Ascending aorta (tissue), 2 donors: ENCODE data around the gene TAMM41. TPM values are rescaled to one million over a fixed set of nuclear protein-coding genes. Genes with fewer than 3 reads are reported as not detected.
"Not testable (repeated sequence)": the region's sequence is repeated elsewhere in the genome, so short reads cannot be mapped to it uniquely, and the experiment has no call there.

Experiments
- DNase-seq, 2 donors: peaks; one replicate each; pipeline ENCODE4 v3.0.0-alpha.2; 2019; ENCODE audit warnings: low spot score in 2 of 2
- H3K27ac ChIP-seq, 2 donors: fragments of 200-600 bp; sonication (generic); one replicate each; pipeline ENCODE4 v1.5.1; 2016 to 2017; ENCODE audit warnings: mild to moderate bottlenecking in 1 of 2
- H3K27me3 ChIP-seq: fragments of 200-600 bp; sonication (generic); one replicate; pipeline ENCODE4 v1.5.1; 2017
- H3K36me3 ChIP-seq, 2 donors: fragments of 200-600 bp; sonication (generic); one replicate each; pipeline ENCODE4 v1.5.1; 2016
- H3K4me1 ChIP-seq, 2 donors: fragments of 200-600 bp; sonication (generic); one replicate each; pipeline ENCODE4 v1.5.1; 2016 to 2017; ENCODE audit warnings: mild to moderate bottlenecking in 1 of 2
- H3K4me3 ChIP-seq, 2 donors: fragments of 200-600 bp; sonication (generic); one replicate each; pipeline ENCODE4 v1.5.1; 2016 to 2017; ENCODE audit warnings: mild to moderate bottlenecking in 1 of 2
- H3K9me3 ChIP-seq, 2 donors: fragments of 200-600 bp; sonication (generic); one replicate each; pipeline ENCODE4 v1.5.1; 2016
- CTCF ChIP-seq, 3 experiments: fragments of 200-600 bp in 2 of 3; fragments of 450-650 bp in 1 of 3; sonication (generic) in 2 of 3; IDR thresholded peaks; one replicate each; pipeline ENCODE4 v1.5.1; 2016 to 2019; ENCODE audit warnings: antibody characterized with exemption in 3 of 3, mild to moderate bottlenecking in 1 of 3, moderate library complexity in 1 of 3
- intact Hi-C: fragments of 100-400 bp; cut with DNase I; formaldehyde crosslinking; loops from one replicate; pipeline ENCODE4 v1.15.1; 2023
- total RNA-seq: library from RNA; depleted of rRNA; stranded (reverse); fragments of >200 nt; gene quantifications from one replicate; pipeline ENCODE4 v1.1.0, GENCODE V29; 2016

The TAMM41 gene
- 3.1 TPM for total RNA-seq

- Histone ChIP-seq H3K4me3 (peak within 1 kb of the TSS; percentile 82 to 94), H3K27ac (peak within 1 kb of the TSS; percentile 87), H3K27me3 (no peaks in the 10 kb centered on the region), H3K9me3 (no peaks in the 10 kb centered on the region), H3K36me3 (peaks cover 16 to 18% of the 10 kb centered on the region in 2 donors), H3K4me1 (peaks cover 0 to 11% of the 10 kb centered on the region in 2 donors)
- peak; percentile 77 to 89 (median 86) for TF ChIP-seq CTCF (IDR thresholded peaks at IDR 0.05)
- peak; percentile 63 to 95 for DNase-seq
- intact Hi-C loops, result no loop called here
Observed at GRCh38 chr3:11846281-11847266, at the start of gene TAMM41. Gene TAMM41, minus strand, starts transcription at chr3:11846885. Its CDS starts 249 bp downstream, at chr3:11846636.

- intact Hi-C loops, result no loop called here
- Histone ChIP-seq H3K4me3 (no peak overlapping the region), H3K4me1 (no peaks in the 10 kb centered on the region), H3K27me3 (no peaks in the 10 kb centered on the region), H3K9me3 (no peaks in the 10 kb centered on the region), H3K36me3 (no peaks in the 10 kb centered on the region), H3K27ac (no peak overlapping the region)
- no peak for DNase-seq
- no peak for TF ChIP-seq CTCF (IDR thresholded peaks at IDR 0.05)
Observed at GRCh38 chr3:11878837-11879236, 32.2 kb upstream of the TAMM41 start.

- H3K27ac ChIP-seq, intact Hi-C loops, DNase-seq, H3K27me3 ChIP-seq, H3K36me3 ChIP-seq, H3K9me3 ChIP-seq, H3K4me3 ChIP-seq, H3K4me1 ChIP-seq: not testable (repeated sequence)
Observed at GRCh38 chr3:11874707-11875106, 28.0 kb upstream of the TAMM41 start.

GRCh38 chr3:11863739-11864138 is 17.1 kb upstream of the TAMM41 start:
- DNase-seq, H3K27ac ChIP-seq: not testable (repeated sequence)

GRCh38 chr3:11862584-11862983 is 15.9 kb upstream of the TAMM41 start:
- H3K27me3 ChIP-seq, H3K9me3 ChIP-seq, DNase-seq, H3K36me3 ChIP-seq, H3K4me1 ChIP-seq, H3K4me3 ChIP-seq, H3K27ac ChIP-seq, intact Hi-C loops: not testable (repeated sequence)

More at GRCh38 chr3:11863739-11864138, 17.1 kb upstream of the TAMM41 start:
- H3K36me3 ChIP-seq, H3K9me3 ChIP-seq, H3K27me3 ChIP-seq, H3K4me1 ChIP-seq, H3K4me3 ChIP-seq, intact Hi-C loops: not testable (repeated sequence)

GRCh38 chr3:11862145-11862544 is 15.5 kb upstream of the TAMM41 start:
- H3K27me3 ChIP-seq, H3K36me3 ChIP-seq, H3K4me1 ChIP-seq, DNase-seq, H3K27ac ChIP-seq, intact Hi-C loops, H3K9me3 ChIP-seq, H3K4me3 ChIP-seq: not testable (repeated sequence)

- H3K9me3 ChIP-seq, H3K4me3 ChIP-seq, H3K4me1 ChIP-seq, H3K27ac ChIP-seq, H3K27me3 ChIP-seq, H3K36me3 ChIP-seq, intact Hi-C loops, DNase-seq: not testable (repeated sequence)
Observed at GRCh38 chr3:11860213-11860612, 13.5 kb upstream of the TAMM41 start.

GRCh38 chr3:11853450-11853849 is 6.8 kb upstream of the TAMM41 start:
- Histone ChIP-seq H3K27ac (no peak overlapping the region), H3K4me3 (no peak overlapping the region)
- intact Hi-C loops, result no loop called here

More at GRCh38 chr3:11853450-11853849, 6.8 kb upstream of the TAMM41 start:
- TF ChIP-seq CTCF (IDR thresholded peaks at IDR 0.05), result no peak
- Histone ChIP-seq H3K9me3 (no peaks in the 10 kb centered on the region), H3K4me1 (no peaks in the 10 kb centered on the region), H3K36me3 (no peaks in the 10 kb centered on the region), H3K27me3 (no peaks in the 10 kb centered on the region)
- DNase-seq, result no peak
